Measurements from ENCODE around the gene STPG3. TPM values are rescaled to one million over a fixed set of nuclear protein-coding genes. Genes with fewer than 3 reads are reported as not detected.

The STPG3 gene
- total and polyA plus RNA-seq, 2 experiments from 2014 or later = not detected

GRCh38 chr9:137251490-137252268, 593 bp downstream of the STPG3 start (continued):
- no peak for TF ChIP-seq ZNF462 (CRISPR knock-in tag; IDR thresholded peaks at IDR 0.05)
- TF ChIP-seq EZH2 (IDR thresholded peaks at IDR 0.05; ENCODE audit: low read depth, unreplicated experiment) = no peak
- no peak for TF ChIP-seq ZNF331 (CRISPR knock-in tag; IDR thresholded peaks at IDR 0.05; ENCODE audit: low read depth)
- TF ChIP-seq REST (IDR thresholded peaks at IDR 0.05; ENCODE audit: unreplicated experiment) = no peak
- no peak for TF ChIP-seq POLR2AphosphoS5 (IDR thresholded peaks at IDR 0.05; ENCODE audit: low read depth)
- no peak for TF ChIP-seq CREB1 (CRISPR knock-in tag; IDR thresholded peaks at IDR 0.05; ENCODE audit: low read depth)

All from GM23338 (cell line).